Stimulated activated CD4-positive, alpha-beta T cell treated with anti-CD3 and anti-CD28 coated beads, Interleukin-4, amount 100 ng/mL, for 48 hours (primary cell): ENCODE measurements around the gene NEK7.

Experiments used
- DNase-seq, 2 donors: peaks; one replicate each; pipeline ENCODE4 v3.0.0-alpha.2; 2020; ENCODE audit warnings: low read depth in 2 of 2

NEK7 gene

GRCh38 chr1:198255784-198256183, 99.0 kb downstream of the NEK7 start:
- no peak for DNase-seq

- DNase-seq, result no peak
These were observed 101.7 kb downstream of the NEK7 start for GRCh38 chr1:198258491-198258890.

- no peak for DNase-seq
These were observed 102.7 kb downstream of the NEK7 start for GRCh38 chr1:198259333-198260074.

- no peak for DNase-seq
These were observed 105.1 kb downstream of the NEK7 start for GRCh38 chr1:198261886-198262285.

GRCh38 chr1:198263186-198263585, 106.4 kb downstream of the NEK7 start:
- no peak for DNase-seq

GRCh38 chr1:198264282-198264681, 107.5 kb downstream of the NEK7 start:
- no peak for DNase-seq

GRCh38 chr1:198265073-198265661, 108.4 kb downstream of the NEK7 start:
- no peak for DNase-seq

- no peak for DNase-seq
These were observed 110.3 kb downstream of the NEK7 start for GRCh38 chr1:198267056-198267455.

GRCh38 chr1:198267921-198268320, 111.1 kb downstream of the NEK7 start:
- no peak for DNase-seq

- no peak for DNase-seq
These were observed 112.2 kb downstream of the NEK7 start for GRCh38 chr1:198268784-198269645.

GRCh38 chr1:198269646-198269940, 112.8 kb downstream of the NEK7 start:
- DNase-seq, result no peak

GRCh38 chr1:198270273-198270828, 113.6 kb downstream of the NEK7 start:
- no peak for DNase-seq

- no peak for DNase-seq
These were observed 114.7 kb downstream of the NEK7 start for GRCh38 chr1:198271467-198271866.

- no peak for DNase-seq
These were observed 115.7 kb downstream of the NEK7 start for GRCh38 chr1:198272492-198272891.

GRCh38 chr1:198273748-198274295, 117.0 kb downstream of the NEK7 start:
- no peak for DNase-seq

GRCh38 chr1:198275597-198275996, 118.8 kb downstream of the NEK7 start:
- no peak for DNase-seq

GRCh38 chr1:198276241-198276640, 119.4 kb downstream of the NEK7 start:
- no peak for DNase-seq

- no peak for DNase-seq
These were observed 122.1 kb downstream of the NEK7 start for GRCh38 chr1:198278943-198279342.

- no peak for DNase-seq
These were observed 123.3 kb downstream of the NEK7 start for GRCh38 chr1:198280080-198280479.

- no peak for DNase-seq
These were observed 125.1 kb downstream of the NEK7 start for GRCh38 chr1:198281911-198282310.

GRCh38 chr1:198283222-198283621, 126.4 kb downstream of the NEK7 start:
- DNase-seq, result no peak

- DNase-seq, result no peak
These were observed 131.1 kb downstream of the NEK7 start for GRCh38 chr1:198287916-198288315.
